Astrocyte (in vitro differentiated cells and primary cell): Measurements from ENCODE around the gene APMAP. TPM values are rescaled to one million over a fixed set of nuclear protein-coding genes. Genes with fewer than 3 reads are reported as not detected.
A peak's percentile ranks its signal among the peaks of the same experiment; 100 is the strongest.
"Not testable (repeated sequence)": the region's sequence is repeated elsewhere in the genome, so short reads cannot be mapped to it uniquely, and the experiment has no call there.

Experiments used
- DNase-seq: peaks from one replicate; pipeline ENCODE4 v3.0.0-alpha.2; 2010; ENCODE audit warnings: low read depth
- FAIRE-seq: peaks from 2 replicates; lab custom pipeline; 2011; peaks lifted over from hg19 to GRCh38; lab: Jason Lieb, UNC
- H2AFZ ChIP-seq: 2 replicates; pipeline ENCODE4 v1.6.0; 2012; ENCODE audit warnings: low read depth, low read length, inconsistent platforms
- H3K27ac ChIP-seq: 2 replicates; pipeline ENCODE4 v1.5.1; 2011; ENCODE audit warnings: low read depth, low read length, inconsistent platforms
- H3K27me3 ChIP-seq: 2 replicates; pipeline ENCODE4 v1.6.0; 2011; ENCODE audit warnings: low read length, inconsistent platforms; ENCODE audit not compliant: insufficient read depth
- H3K36me3 ChIP-seq: 2 replicates; pipeline ENCODE4 v1.5.1; 2011; ENCODE audit warnings: low read length, inconsistent platforms; ENCODE audit not compliant: insufficient read depth
- H3K4me1 ChIP-seq: 2 replicates; pipeline ENCODE4 v1.5.1; 2011; ENCODE audit warnings: low read length, inconsistent platforms; ENCODE audit not compliant: insufficient read depth
- H3K4me2 ChIP-seq: 2 replicates; pipeline ENCODE4 v1.6.0; 2012; ENCODE audit warnings: low read length, inconsistent platforms
- H3K4me3 ChIP-seq: 2 replicates; pipeline ENCODE4 v1.5.1; 2011; ENCODE audit warnings: low read depth, mild to moderate bottlenecking, low read length, inconsistent platforms; ENCODE audit not compliant: insufficient read depth
- H3K79me2 ChIP-seq: 2 replicates; pipeline ENCODE4 v1.6.0; 2012; ENCODE audit warnings: mild to moderate bottlenecking, low read length, inconsistent platforms; ENCODE audit not compliant: insufficient read depth
- H3K9ac ChIP-seq: 2 replicates; pipeline ENCODE4 v1.6.0; 2012; ENCODE audit warnings: mild to moderate bottlenecking, low read length, inconsistent platforms
- H3K9me3 ChIP-seq: 2 replicates; pipeline ENCODE4 v1.5.1; 2012; ENCODE audit warnings: low read depth, mild to moderate bottlenecking, low read length, inconsistent platforms; ENCODE audit not compliant: insufficient read depth
- H4K20me1 ChIP-seq: 2 replicates; pipeline ENCODE4 v1.6.0; 2012; ENCODE audit warnings: low read length, inconsistent platforms; ENCODE audit not compliant: insufficient read depth
- H3K27ac Mint-ChIP-seq: one replicate; pipeline ENCODE4 v1.8.0; 2021; ENCODE audit warnings: mild to moderate bottlenecking, mixed read lengths; ENCODE audit not compliant: unreplicated experiment
- H3K27me3 Mint-ChIP-seq: one replicate; pipeline ENCODE4 v1.8.0; 2021; ENCODE audit warnings: low read depth, mixed read lengths; ENCODE audit not compliant: unreplicated experiment
- H3K36me3 Mint-ChIP-seq: one replicate; pipeline ENCODE4 v1.8.0; 2021; ENCODE audit warnings: low read depth, mixed read lengths; ENCODE audit not compliant: unreplicated experiment
- H3K4me1 Mint-ChIP-seq: one replicate; pipeline ENCODE4 v1.8.0; 2021; ENCODE audit warnings: low read depth, mixed read lengths; ENCODE audit not compliant: unreplicated experiment
- H3K4me3 Mint-ChIP-seq: one replicate; pipeline ENCODE4 v1.8.0; 2021; ENCODE audit warnings: mild to moderate bottlenecking, moderate library complexity, mixed read lengths; ENCODE audit not compliant: unreplicated experiment
- H3K9me3 Mint-ChIP-seq: one replicate; pipeline ENCODE4 v1.8.0; 2021; ENCODE audit warnings: mild to moderate bottlenecking, mixed read lengths; ENCODE audit not compliant: unreplicated experiment
- CTCF ChIP-seq: IDR thresholded peaks from 2 replicates; pipeline ENCODE4 v1.5.1; 2011; ENCODE audit warnings: low read depth, mild to moderate bottlenecking, inconsistent platforms, low read length, moderate library complexity; ENCODE audit not compliant: insufficient read depth
- EZH2 ChIP-seq: IDR thresholded peaks from 2 replicates; pipeline ENCODE4 v1.6.1; 2012; ENCODE audit warnings: mild to moderate bottlenecking, low read length, inconsistent platforms; ENCODE audit not compliant: insufficient read depth
- total RNA-seq: library from RNA; stranded (reverse); gene quantifications from 2 replicates; pipeline ENCODE4 v1.2.1, GENCODE V29; 2021

APMAP gene
- total RNA-seq, 1 donor from 2014 or later, result 110 TPM

DNA sequence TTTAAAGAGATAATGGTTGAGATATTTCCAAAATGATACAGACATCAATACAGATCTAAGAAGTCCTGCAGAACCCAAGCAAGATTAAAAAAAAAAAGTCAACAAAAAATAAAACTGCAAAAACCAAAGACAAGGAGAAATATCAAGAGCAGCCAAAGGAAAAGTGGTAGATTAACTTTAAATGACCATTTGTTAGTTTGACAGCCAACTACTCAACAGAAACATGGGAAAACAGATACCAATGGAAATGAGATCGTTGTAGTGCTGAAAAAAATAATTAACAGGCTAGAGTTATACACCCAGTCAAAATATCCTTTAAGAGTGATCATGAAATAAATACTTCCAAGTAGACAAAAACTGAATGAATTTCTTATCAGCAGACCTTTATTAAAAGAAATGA, 10.5 kb upstream of the APMAP start:
- Histone ChIP-seq H3K4me2 (no peak overlapping the region), H3K27ac (no peak overlapping the region), H2AFZ (no peak overlapping the region), H3K27me3 (peaks cover 14% of the 10 kb centered on the region), H3K4me1 (peaks cover 3% of the 10 kb centered on the region), H4K20me1 (no peaks in the 10 kb centered on the region), H3K79me2 (no peaks in the 10 kb centered on the region), H3K9me3 (no peaks in the 10 kb centered on the region), H3K9ac (no peak overlapping the region), H3K4me3 (no peak overlapping the region), H3K36me3 (no peaks in the 10 kb centered on the region)
- Mint-ChIP-seq H3K27me3 (peaks cover 48% of the 10 kb centered on the region), H3K9me3 (peaks cover 3% of the 10 kb centered on the region), H3K4me1 (no peaks in the 10 kb centered on the region), H3K4me3 (no peak overlapping the region), H3K36me3 (no peaks in the 10 kb centered on the region), H3K27ac (no peak overlapping the region)
- DNase-seq (no peak), FAIRE-seq (no peak)
- TF ChIP-seq CTCF (no peak), EZH2 (no peak)

DNA sequence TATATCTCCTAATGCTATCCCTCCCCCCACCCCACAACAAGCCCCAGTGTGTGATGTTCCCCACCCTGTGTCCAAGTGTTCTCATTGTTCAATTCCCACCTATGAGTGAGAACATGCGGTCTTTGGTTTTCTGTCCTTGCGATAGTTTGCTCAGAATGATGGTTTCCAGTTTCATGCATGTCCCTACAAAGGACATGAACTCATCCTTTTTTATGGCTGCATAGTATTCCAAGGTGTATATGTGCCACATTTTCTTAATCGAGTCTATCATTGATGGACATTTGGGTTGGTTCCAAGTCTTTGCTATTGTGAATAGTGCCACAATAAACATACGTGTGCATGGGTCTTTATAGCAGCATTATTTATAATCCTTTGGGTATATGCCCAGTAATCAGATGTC, 8.8 kb upstream of the APMAP start:
- H3K4me1 ChIP-seq, FAIRE-seq, H3K9me3 Mint-ChIP-seq, H4K20me1 ChIP-seq, H2AFZ ChIP-seq, H3K4me3 Mint-ChIP-seq, H3K36me3 ChIP-seq, H3K9ac ChIP-seq, DNase-seq, H3K27ac Mint-ChIP-seq, H3K36me3 Mint-ChIP-seq, H3K9me3 ChIP-seq, H3K27ac ChIP-seq, H3K4me3 ChIP-seq, H3K4me2 ChIP-seq, H3K79me2 ChIP-seq, H3K4me1 Mint-ChIP-seq: not testable (repeated sequence)
- peaks cover 17% of the 10 kb centered on the region for H3K27me3 ChIP-seq
- H3K27me3 Mint-ChIP-seq, result peaks cover 48% of the 10 kb centered on the region

GRCh38 chr20:25000268-25000801, 7.8 kb upstream of the APMAP start:
- Mint-ChIP-seq H3K36me3 (no peaks in the 10 kb centered on the region), H3K4me3 (no peak overlapping the region), H3K4me1 (peaks cover 4% of the 10 kb centered on the region), H3K9me3 (peaks cover 3% of the 10 kb centered on the region), H3K27ac (no peak overlapping the region), H3K27me3 (peaks cover 40% of the 10 kb centered on the region)
- Histone ChIP-seq H3K9me3 (no peaks in the 10 kb centered on the region), H3K27me3 (peaks cover 17% of the 10 kb centered on the region), H3K4me1 (peaks cover 3% of the 10 kb centered on the region), H3K79me2 (no peaks in the 10 kb centered on the region), H3K4me3 (no peak overlapping the region), H3K4me2 (no peak overlapping the region), H2AFZ (no peak overlapping the region), H3K9ac (no peak overlapping the region), H3K27ac (no peak overlapping the region), H3K36me3 (no peaks in the 10 kb centered on the region), H4K20me1 (no peaks in the 10 kb centered on the region)
- FAIRE-seq, result peak; percentile 67
- DNase-seq, result peak; percentile 68
- TF ChIP-seq EZH2 (no peak), CTCF (no peak)
